Naive B cell (primary cell): ENCODE measurements around the gene ETV6. TPM values are rescaled to one million over a fixed set of nuclear protein-coding genes. Genes with fewer than 3 reads are reported as not detected.

Experiments
- ATAC-seq, 2 donors: fragments of 150-1000 bp; cut with Tn5 transposase; 2 replicates each; pipeline ENCODE4 v1.10.0; 2021; ENCODE audit warnings: low read depth in 2 of 2, mild to moderate bottlenecking in 2 of 2, moderate library complexity in 2 of 2
- DNase-seq: peaks from one replicate; pipeline ENCODE4 v3.0.0; 2022
- H3K27ac Mint-ChIP-seq, 6 donors: one replicate each; pipeline ENCODE4 v1.8.0; 2020 to 2022; ENCODE audit warnings: mild to moderate bottlenecking in 6 of 6, mixed read lengths in 6 of 6, moderate library complexity in 5 of 6, inconsistent platforms in 2 of 6
- H3K27me3 Mint-ChIP-seq, 3 donors: one replicate each; pipeline ENCODE4 v1.8.0; 2021 to 2022; ENCODE audit warnings: mixed read lengths in 3 of 3, mild to moderate bottlenecking in 1 of 3
- H3K36me3 Mint-ChIP-seq, 2 donors: one replicate each; pipeline ENCODE4 v1.8.0; 2020 to 2022; ENCODE audit warnings: mixed read lengths in 2 of 2, inconsistent platforms in 1 of 2, mild to moderate bottlenecking in 1 of 2
- H3K4me1 Mint-ChIP-seq, 3 donors: one replicate each; pipeline ENCODE4 v1.8.0; 2020 to 2022; ENCODE audit warnings: mixed read lengths in 3 of 3, inconsistent platforms in 1 of 3, mild to moderate bottlenecking in 1 of 3, moderate library complexity in 1 of 3
- H3K4me3 Mint-ChIP-seq, 8 donors: one replicate each; pipeline ENCODE4 v1.8.0; 2020 to 2022; ENCODE audit warnings: mild to moderate bottlenecking in 8 of 8, mixed read lengths in 8 of 8, moderate library complexity in 8 of 8, inconsistent platforms in 2 of 8
- H3K9me3 Mint-ChIP-seq, 7 donors: one replicate each; pipeline ENCODE4 v1.8.0; 2020 to 2022; ENCODE audit warnings: mixed read lengths in 7 of 7, mild to moderate bottlenecking in 5 of 7, inconsistent platforms in 2 of 7, moderate library complexity in 1 of 7
- polyA plus RNA-seq, 6 donors: library from polyadenylated mRNA; unstranded; fragments of 300-500 nt; fragmentation: Illumina TruSeq; gene quantifications; one replicate each; pipeline ENCODE4 v1.2.3, GENCODE V29; 2021; ENCODE audit warnings: low read depth in 6 of 6

ETV6 gene
- polyA plus RNA-seq, 6 donors from 2014 or later: 3.7 to 9.6 (median 6.6) TPM

GRCh38 chr12:11838403-11838802, 188.9 kb downstream of the ETV6 start:
- DNase-seq (no peak), ATAC-seq (no peak)
- Mint-ChIP-seq H3K4me3 (peak overlapping the region in 1 of 8 donors; percentile 2), H3K36me3 (peaks cover 11 to 36% of the 10 kb centered on the region in 2 donors), H3K4me1 (peaks cover 42 to 59% (median 55%) of the 10 kb centered on the region in 3 donors), H3K27ac (peak overlapping the region in 4 of 6 donors; percentile 19 to 74 (median 36)), H3K27me3 (no peaks in the 10 kb centered on the region), H3K9me3 (no peaks in the 10 kb centered on the region)

- no peaks in the 10 kb centered on the region for H3K27me3 Mint-ChIP-seq
- no peak overlapping the region for H3K4me3 Mint-ChIP-seq
- DNase-seq (no peak), ATAC-seq (no peak)
- peak overlapping the region in 3 of 6 donors; percentile 19 to 67 (median 32) for H3K27ac Mint-ChIP-seq
- H3K4me1 Mint-ChIP-seq: peaks cover 36 to 53% (median 52%) of the 10 kb centered on the region in 3 donors
- H3K9me3 Mint-ChIP-seq: no peaks in the 10 kb centered on the region
- peaks cover 18 to 36% of the 10 kb centered on the region in 2 donors for H3K36me3 Mint-ChIP-seq
Measured at GRCh38 chr12:11839091-11839641, 189.7 kb downstream of the ETV6 start.

- Mint-ChIP-seq H3K9me3 (no peaks in the 10 kb centered on the region), H3K27ac (peak overlapping the region in 1 of 6 donors; percentile 10), H3K4me3 (no peak overlapping the region), H3K36me3 (peaks cover 18 to 36% of the 10 kb centered on the region in 2 donors), H3K4me1 (peaks cover 26 to 45% (median 44%) of the 10 kb centered on the region in 3 donors), H3K27me3 (no peaks in the 10 kb centered on the region)
- no peak for ATAC-seq
- no peak for DNase-seq
Measured at GRCh38 chr12:11840366-11840765, 190.9 kb downstream of the ETV6 start.

GRCh38 chr12:11846488-11846887, 197.0 kb downstream of the ETV6 start:
- Mint-ChIP-seq H3K9me3 (no peaks in the 10 kb centered on the region), H3K36me3 (peaks cover 24 to 30% of the 10 kb centered on the region in 2 donors), H3K27ac (no peak overlapping the region), H3K4me1 (peaks cover 0 to 8% (median 5%) of the 10 kb centered on the region in 3 donors), H3K27me3 (no peaks in the 10 kb centered on the region), H3K4me3 (no peak overlapping the region)
- ATAC-seq (no peak), DNase-seq (no peak)

- H3K4me3 Mint-ChIP-seq: no peak overlapping the region
- H3K27ac Mint-ChIP-seq: peak overlapping the region in 2 of 6 donors; percentile 12 to 67
- peaks cover 0 to 8% (median 5%) of the 10 kb centered on the region in 3 donors for H3K4me1 Mint-ChIP-seq
- ATAC-seq (no peak), DNase-seq (no peak)
- H3K9me3 Mint-ChIP-seq: no peaks in the 10 kb centered on the region
- no peaks in the 10 kb centered on the region for H3K27me3 Mint-ChIP-seq
- H3K36me3 Mint-ChIP-seq: peaks cover 20 to 27% of the 10 kb centered on the region in 2 donors
Measured at GRCh38 chr12:11847539-11847938, 198.1 kb downstream of the ETV6 start.

GRCh38 chr12:11849757-11850504, 200.5 kb downstream of the ETV6 start:
- H3K4me1 Mint-ChIP-seq: peaks cover 11 to 24% (median 17%) of the 10 kb centered on the region in 3 donors
- DNase-seq: no peak
- H3K27ac Mint-ChIP-seq: no peak overlapping the region
- H3K36me3 Mint-ChIP-seq: peaks cover 31 to 33% of the 10 kb centered on the region in 2 donors
- no peak overlapping the region for H3K4me3 Mint-ChIP-seq
- no peaks in the 10 kb centered on the region for H3K9me3 Mint-ChIP-seq
- no peak for ATAC-seq
- no peaks in the 10 kb centered on the region for H3K27me3 Mint-ChIP-seq

- no peak overlapping the region for H3K4me3 Mint-ChIP-seq
Measured at GRCh38 chr12:11853126-11853525, 203.7 kb downstream of the ETV6 start.

GRCh38 chr12:11854011-11854499, 204.6 kb downstream of the ETV6 start:
- Mint-ChIP-seq H3K9me3 (no peaks in the 10 kb centered on the region), H3K4me3 (peak overlapping the region in 1 of 8 donors; percentile 10), H3K4me1 (peaks cover 20 to 33% (median 26%) of the 10 kb centered on the region in 3 donors), H3K27me3 (no peaks in the 10 kb centered on the region), H3K36me3 (peaks cover 33 to 35% of the 10 kb centered on the region in 2 donors), H3K27ac (peak overlapping the region in 1 of 6 donors; percentile 47)
- DNase-seq (no peak), ATAC-seq (no peak)

More at GRCh38 chr12:11853126-11853525, 203.7 kb downstream of the ETV6 start:
- DNase-seq: no peak
- no peak for ATAC-seq
- Mint-ChIP-seq H3K27me3 (no peaks in the 10 kb centered on the region), H3K27ac (peak overlapping the region in 2 of 6 donors; percentile 2 to 52), H3K36me3 (peaks cover 32 to 33% of the 10 kb centered on the region in 2 donors), H3K4me1 (peaks cover 20 to 33% (median 26%) of the 10 kb centered on the region in 3 donors), H3K9me3 (no peaks in the 10 kb centered on the region)

- peak overlapping the region in 4 of 6 donors; percentile 2 to 83 (median 56) for H3K27ac Mint-ChIP-seq
- H3K27me3 Mint-ChIP-seq: no peaks in the 10 kb centered on the region
- ATAC-seq (no peak), DNase-seq (no peak)
- no peaks in the 10 kb centered on the region for H3K9me3 Mint-ChIP-seq
- H3K4me3 Mint-ChIP-seq: peak overlapping the region in 6 of 8 donors; percentile 34 to 82 (median 64)
- H3K36me3 Mint-ChIP-seq: peaks cover 40 to 47% of the 10 kb centered on the region in 2 donors
- peaks cover 27 to 40% (median 29%) of the 10 kb centered on the region in 3 donors for H3K4me1 Mint-ChIP-seq
Measured at GRCh38 chr12:11855983-11856374, 206.5 kb downstream of the ETV6 start.

GRCh38 chr12:11856971-11857370, 207.5 kb downstream of the ETV6 start:
- no peak for ATAC-seq
- H3K27ac Mint-ChIP-seq: peak overlapping the region in 3 of 6 donors; percentile 34 to 51 (median 39)
- H3K36me3 Mint-ChIP-seq: peaks cover 45 to 54% of the 10 kb centered on the region in 2 donors
- DNase-seq: no peak
- H3K27me3 Mint-ChIP-seq: no peaks in the 10 kb centered on the region
- no peaks in the 10 kb centered on the region for H3K9me3 Mint-ChIP-seq
- peaks cover 31 to 45% (median 34%) of the 10 kb centered on the region in 3 donors for H3K4me1 Mint-ChIP-seq
- H3K4me3 Mint-ChIP-seq: no peak overlapping the region

GRCh38 chr12:11859705-11860425, 210.4 kb downstream of the ETV6 start:
- H3K27ac Mint-ChIP-seq: peak overlapping the region in 2 of 6 donors; percentile 23 to 81
- peaks cover 49 to 58% of the 10 kb centered on the region in 2 donors for H3K36me3 Mint-ChIP-seq

GRCh38 chr12:11861155-11861863, 211.8 kb downstream of the ETV6 start:
- Mint-ChIP-seq H3K27ac (peak overlapping the region in 3 of 6 donors; percentile 20 to 86 (median 44)), H3K4me3 (no peak overlapping the region), H3K9me3 (peaks cover 6 to 19% (median 10%) of the 10 kb centered on the region in 7 donors), H3K27me3 (no peaks in the 10 kb centered on the region), H3K4me1 (peaks cover 10 to 32% (median 14%) of the 10 kb centered on the region in 3 donors), H3K36me3 (peaks cover 53 to 62% of the 10 kb centered on the region in 2 donors)
- DNase-seq: no peak
- ATAC-seq: no peak

More at GRCh38 chr12:11859705-11860425, 210.4 kb downstream of the ETV6 start:
- DNase-seq: no peak
- H3K4me3 Mint-ChIP-seq: no peak overlapping the region
- H3K27me3 Mint-ChIP-seq: no peaks in the 10 kb centered on the region
- no peak for ATAC-seq
- H3K9me3 Mint-ChIP-seq: peaks cover 0 to 6% (median 0%) of the 10 kb centered on the region in 7 donors
- H3K4me1 Mint-ChIP-seq: peaks cover 22 to 43% (median 24%) of the 10 kb centered on the region in 3 donors
